Measurements from ENCODE around the gene PCSK6. TPM values are rescaled to one million over a fixed set of nuclear protein-coding genes. Genes with fewer than 3 reads are reported as not detected.
"Not testable (repeated sequence)": the region's sequence is repeated elsewhere in the genome, so short reads cannot be mapped to it uniquely, and the experiment has no call there.

PCSK6 gene
- total RNA-seq, 2 experiments from 2014 or later: 1.1 to 1.3 TPM

- CTCF ChIA-PET: no interaction called here
- POLR2A ChIA-PET: no interaction called here
Observed at GRCh38 chr15:101353240-101353639, 136.3 kb downstream of the PCSK6 start.

GRCh38 chr15:101351736-101352135, 137.8 kb downstream of the PCSK6 start:
- ChIA-PET POLR2A (no interaction called here), CTCF (no interaction called here)

GRCh38 chr15:101349047-101349951, 140.2 kb downstream of the PCSK6 start:
- ChIA-PET POLR2A (no interaction called here), CTCF (interaction anchor here (0.6 kb wide), 1 partner anchor 342 kb away, joined by 4 read pairs; no protein-coding TSS in a partner anchor)

GRCh38 chr15:101348643-101349042, 140.9 kb downstream of the PCSK6 start:
- ChIA-PET POLR2A (no interaction called here), CTCF (interaction anchor here (0.6 kb wide), 1 partner anchor 341 kb away, joined by 4 read pairs; no protein-coding TSS in a partner anchor)

- ChIA-PET POLR2A (no interaction called here), CTCF (no interaction called here)
Observed at GRCh38 chr15:101348015-101348414, 141.5 kb downstream of the PCSK6 start.

- ChIA-PET CTCF (no interaction called here), POLR2A (no interaction called here)
Observed at GRCh38 chr15:101347454-101347853, 142.1 kb downstream of the PCSK6 start.

GRCh38 chr15:101346928-101347327, 142.6 kb downstream of the PCSK6 start:
- POLR2A ChIA-PET: no interaction called here

GRCh38 chr15:101342056-101342455, 147.5 kb downstream of the PCSK6 start:
- ChIA-PET CTCF (no interaction called here), POLR2A (no interaction called here)

More at GRCh38 chr15:101346928-101347327, 142.6 kb downstream of the PCSK6 start:
- CTCF ChIA-PET: no interaction called here

- CTCF ChIA-PET: no interaction called here
- POLR2A ChIA-PET: no interaction called here
Observed at GRCh38 chr15:101338502-101339057, 150.9 kb downstream of the PCSK6 start.

- CTCF ChIA-PET: interaction anchor here (0.6 kb wide), 1 partner anchor 199 kb away, joined by 3 read pairs; no protein-coding TSS in a partner anchor
Observed at GRCh38 chr15:101337976-101338375, 151.5 kb downstream of the PCSK6 start.

GRCh38 chr15:101333907-101334789, 155.4 kb downstream of the PCSK6 start:
- POLR2A ChIA-PET: not testable (repeated sequence)
- CTCF ChIA-PET: interaction anchor here (0.6 kb wide), 1 partner anchor 35 kb away, joined by 3 read pairs; no protein-coding TSS in a partner anchor

More at GRCh38 chr15:101337976-101338375, 151.5 kb downstream of the PCSK6 start:
- POLR2A ChIA-PET: no interaction called here

- POLR2A ChIA-PET: no interaction called here
- CTCF ChIA-PET: interaction anchor here (0.6 to 1.2 kb wide), 2 partner anchors 12 to 154 kb away, joined by 3 to 4 read pairs; no protein-coding TSS in a partner anchor
Observed at GRCh38 chr15:101332061-101332467, 157.4 kb downstream of the PCSK6 start.

- ChIA-PET CTCF (no interaction called here), POLR2A (no interaction called here)
Observed at GRCh38 chr15:101329867-101330380, 159.6 kb downstream of the PCSK6 start.

- CTCF ChIA-PET: no interaction called here
- POLR2A ChIA-PET: no interaction called here
Observed at GRCh38 chr15:101329309-101329863, 160.1 kb downstream of the PCSK6 start.

GRCh38 chr15:101328001-101328400, 161.5 kb downstream of the PCSK6 start:
- CTCF ChIA-PET: interaction anchor here (0.6 kb wide), 1 partner anchor 32 kb away, joined by 3 read pairs; no protein-coding TSS in a partner anchor

GRCh38 chr15:101327147-101327740, 162.3 kb downstream of the PCSK6 start:
- CTCF ChIA-PET: no interaction called here
- POLR2A ChIA-PET: no interaction called here

More at GRCh38 chr15:101328001-101328400, 161.5 kb downstream of the PCSK6 start:
- POLR2A ChIA-PET: no interaction called here

- ChIA-PET CTCF (no interaction called here), POLR2A (no interaction called here)
Observed at GRCh38 chr15:101326462-101327146, 162.9 kb downstream of the PCSK6 start.

- CTCF ChIA-PET: no interaction called here
Observed at GRCh38 chr15:101326026-101326315, 163.5 kb downstream of the PCSK6 start.

More at GRCh38 chr15:101326026-101326315, 163.5 kb downstream of the PCSK6 start:
- POLR2A ChIA-PET: no interaction called here

Measured in activated CD8-positive, alpha-beta memory T cell treated with anti-CD3 and anti-CD28 coated beads for 36 hours (primary cell).